ENCODE data around the gene VWA1. TPM values are rescaled to one million over a fixed set of nuclear protein-coding genes. Genes with fewer than 3 reads are reported as not detected.

The VWA1 gene
- total RNA-seq, 2 donors from 2014 or later: 1.3 to 7.7 TPM

- Mint-ChIP-seq H3K36me3 (peaks cover 12% of the 10 kb centered on the region), H3K27me3 (no peaks in the 10 kb centered on the region), H3K4me3 (no peak overlapping the region), H3K4me1 (ENCODE audit: low read depth in 2 of 2) (no peaks in the 10 kb centered on the region), H3K27ac (no peak overlapping the region), H3K9me3 (peaks cover 3% of the 10 kb centered on the region)
- DNase-seq (ENCODE audit: low spot score): no peak
- ATAC-seq: peak in 1 of 2 donors; percentile 11
Measured at GRCh38 chr1:1489861-1490260, 54.4 kb downstream of the VWA1 start.

GRCh38 chr1:1490633-1491230, 55.2 kb downstream of the VWA1 start:
- H3K36me3 Mint-ChIP-seq: peaks cover 12% of the 10 kb centered on the region
- H3K27me3 Mint-ChIP-seq: no peaks in the 10 kb centered on the region
- no peak overlapping the region for H3K27ac Mint-ChIP-seq

GRCh38 chr1:1491601-1492000, 56.1 kb downstream of the VWA1 start:
- Mint-ChIP-seq H3K36me3 (peaks cover 12% of the 10 kb centered on the region), H3K27ac (no peak overlapping the region), H3K27me3 (no peaks in the 10 kb centered on the region), H3K9me3 (peaks cover 3% of the 10 kb centered on the region), H3K4me1 (ENCODE audit: low read depth in 2 of 2) (no peaks in the 10 kb centered on the region), H3K4me3 (no peak overlapping the region)
- ATAC-seq (no peak), DNase-seq (ENCODE audit: low spot score) (no peak)

More at GRCh38 chr1:1490633-1491230, 55.2 kb downstream of the VWA1 start:
- H3K4me3 Mint-ChIP-seq: no peak overlapping the region
- H3K4me1 Mint-ChIP-seq (ENCODE audit: low read depth in 2 of 2): no peaks in the 10 kb centered on the region
- no peak for DNase-seq (ENCODE audit: low spot score)
- no peak for ATAC-seq
- H3K9me3 Mint-ChIP-seq: peaks cover 3% of the 10 kb centered on the region

Other genes with a start within 250 kb of the VWA1 start
- 100 to 1,000 TPM; 295 to 591 TPM for gene TNFRSF18, start 229.1 kb upstream of the VWA1 start, total RNA-seq
- gene TNFRSF4, start 221.5 kb upstream of the VWA1 start, total RNA-seq: 100 to 1,000 TPM in 1 of 2 donors, 10 to 100 TPM in 1; 56.8 to 305 TPM
- gene SDF4, start 203.7 kb upstream of the VWA1 start, total RNA-seq: 100 to 1,000 TPM; 243 to 251 TPM
- gene B3GALT6, start 203.5 kb upstream of the VWA1 start, total RNA-seq: 10 to 100 TPM; 23.8 to 28.1 TPM
- gene C1QTNF12, start 189.0 kb upstream of the VWA1 start, total RNA-seq: 1 to 10 TPM; 5.2 to 5.6 TPM
- 100 to 1,000 TPM in 1 of 2 donors, 10 to 100 TPM in 1; 70.6 to 119 TPM for gene UBE2J2, start 161.8 kb upstream of the VWA1 start, total RNA-seq
- 1 to 10 TPM; 1.5 to 3.2 TPM for gene SCNN1D, start 155.3 kb upstream of the VWA1 start, total RNA-seq
- 10 to 100 TPM; 32.5 to 60.5 TPM for gene ACAP3, start 127.8 kb upstream of the VWA1 start, total RNA-seq
- 10 to 100 TPM; 19.2 to 39.0 TPM for gene PUSL1, start 127.1 kb upstream of the VWA1 start, total RNA-seq
- 100 to 1,000 TPM; 122 to 204 TPM for gene INTS11, start 111.0 kb upstream of the VWA1 start, total RNA-seq
- 10 to 100 TPM; 15.7 to 20.1 TPM for gene CPTP, start 110.9 kb upstream of the VWA1 start, total RNA-seq
- gene TAS1R3, start 104.4 kb upstream of the VWA1 start, total RNA-seq: under 1 TPM; 0.81 to 0.89 TPM
- 10 to 100 TPM; 29.4 to 66.5 TPM for gene DVL1, start 86.3 kb upstream of the VWA1 start, total RNA-seq
- not detected for gene MXRA8, start 77.1 kb upstream of the VWA1 start, total RNA-seq
- 100 to 1,000 TPM; 106 to 216 TPM for gene AURKAIP1, start 60.5 kb upstream of the VWA1 start, total RNA-seq
- gene CCNL2, start 36.4 kb upstream of the VWA1 start, total RNA-seq: 100 to 1,000 TPM; 124 to 196 TPM
- 100 to 1,000 TPM; 138 to 175 TPM for gene MRPL20, start 28.4 kb upstream of the VWA1 start, total RNA-seq
- gene ANKRD65, start 14.4 kb upstream of the VWA1 start, total RNA-seq: not detected
- gene ATAD3C, start 14.0 kb downstream of the VWA1 start, total RNA-seq: 1 to 10 TPM in 1 of 2 donors, under 1 TPM in 1; 0.17 to 1.7 TPM
- 100 to 1,000 TPM in 1 of 2 donors, 10 to 100 TPM in 1; 56.6 to 126 TPM for gene ATAD3B, start 36.1 kb downstream of the VWA1 start, total RNA-seq
- 100 to 1,000 TPM in 1 of 2 donors, 10 to 100 TPM in 1; 52.7 to 126 TPM for gene ATAD3A, start 76.5 kb downstream of the VWA1 start, total RNA-seq
- gene TMEM240, start 104.9 kb downstream of the VWA1 start, total RNA-seq: 1 to 10 TPM in 1 of 2 donors, not detected in 1; 1.6 TPM
- 100 to 1,000 TPM in 1 of 2 donors, 10 to 100 TPM in 1; 97.6 to 146 TPM for gene SSU72, start 139.2 kb downstream of the VWA1 start, total RNA-seq
- 1 to 10 TPM in 1 of 2 donors, under 1 TPM in 1; 0.81 to 2.4 TPM for gene FNDC10, start 164.4 kb downstream of the VWA1 start, total RNA-seq
- gene MIB2, start 179.8 kb downstream of the VWA1 start, total RNA-seq: 10 to 100 TPM; 29.3 to 43.5 TPM
- 1 to 10 TPM; 4.9 to 6.1 TPM for gene MMP23B, start 196.5 kb downstream of the VWA1 start, total RNA-seq
- 10 to 100 TPM; 37.2 to 51.7 TPM for gene CDK11B, start 223.3 kb downstream of the VWA1 start, total RNA-seq

Measured in natural killer cell treated with Interleukin-12 subunit alpha and Interleukin-12 subunit beta and Interleukin-15 and Interleukin-18, amount 100 ng/mL, for 72 hours (primary cell).